GM12892 (cell line): ENCODE data around the gene IL13.

Experiments
- POLR2A ChIP-seq: IDR thresholded peaks from 2 replicates; pipeline ENCODE4 v1.6.1; 2011; ENCODE audit warnings: low read depth, low read length, control low read depth
- POLR2AphosphoS5 ChIP-seq: IDR thresholded peaks from 2 replicates; pipeline ENCODE4 v1.6.1; 2011; ENCODE audit warnings: low read depth, low read length, control low read depth
- TAF1 ChIP-seq: IDR thresholded peaks from 2 replicates; pipeline ENCODE4 v1.6.1; 2011; ENCODE audit warnings: low read depth, mild to moderate bottlenecking, control low read depth, low read length, borderline replicate concordance

DNA sequence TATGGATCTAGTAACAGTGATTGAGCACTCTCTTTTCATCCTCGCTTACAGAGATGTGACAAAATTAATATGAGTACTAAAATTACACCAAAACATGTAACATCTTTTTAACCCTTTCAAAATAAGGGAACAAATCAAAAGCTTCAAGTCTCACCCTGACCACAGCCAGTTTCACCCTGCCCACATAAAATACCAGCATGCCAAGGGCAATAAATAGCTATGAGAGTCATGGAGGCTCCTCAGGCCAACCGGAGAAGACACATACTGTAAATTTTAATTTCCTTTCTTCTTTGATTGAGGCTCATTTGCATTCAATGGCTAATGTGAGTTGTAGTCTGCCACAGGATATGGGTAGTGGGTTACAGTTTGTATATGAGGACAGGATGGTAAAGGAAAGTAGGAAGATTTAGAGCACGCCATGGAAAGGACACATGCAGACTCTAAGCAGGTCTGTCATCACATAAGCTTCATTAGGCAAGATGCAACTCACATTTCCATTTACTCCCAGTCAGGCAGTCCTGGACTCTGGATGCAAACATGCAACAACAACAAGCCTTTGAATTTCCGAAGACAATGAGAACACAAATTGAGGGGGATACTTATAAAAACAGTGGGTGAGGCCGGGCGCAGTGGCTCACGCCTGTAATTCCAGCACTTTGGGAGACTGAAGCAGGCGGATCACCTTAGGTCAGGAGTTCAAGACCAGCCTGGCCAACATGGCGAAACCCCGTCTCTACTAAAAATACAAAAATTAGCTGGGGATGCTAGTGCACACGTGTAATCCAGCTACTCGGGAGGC is 27.1 kb downstream of the IL13 start:
- TF ChIP-seq POLR2A (no peak), TAF1 (no peak), POLR2AphosphoS5 (no peak)
